Astrocyte of the cerebellum (primary cell): ENCODE results near the gene CGB7.

Source experiments
- DNase-seq: peaks from one replicate; pipeline ENCODE4 v3.0.0-alpha.2; 2011; ENCODE audit warnings: low read depth
- H3K4me3 ChIP-seq: 2 replicates; pipeline ENCODE4 v1.5.1; 2011; ENCODE audit warnings: mild to moderate bottlenecking, low read depth, low read length, moderate library complexity
- CTCF ChIP-seq: IDR thresholded peaks from 2 replicates; pipeline ENCODE4 v1.5.1; 2012; ENCODE audit warnings: low read length, low read depth, moderate library complexity, mild to moderate bottlenecking; ENCODE audit errors: missing control alignments
- in situ Hi-C: cut with HindIII; loops from 2 replicates; pipeline ENCODE4 v1.10.0; 2017; ENCODE audit warnings: low sequenced_read_pairs

CGB7 gene

DNA sequence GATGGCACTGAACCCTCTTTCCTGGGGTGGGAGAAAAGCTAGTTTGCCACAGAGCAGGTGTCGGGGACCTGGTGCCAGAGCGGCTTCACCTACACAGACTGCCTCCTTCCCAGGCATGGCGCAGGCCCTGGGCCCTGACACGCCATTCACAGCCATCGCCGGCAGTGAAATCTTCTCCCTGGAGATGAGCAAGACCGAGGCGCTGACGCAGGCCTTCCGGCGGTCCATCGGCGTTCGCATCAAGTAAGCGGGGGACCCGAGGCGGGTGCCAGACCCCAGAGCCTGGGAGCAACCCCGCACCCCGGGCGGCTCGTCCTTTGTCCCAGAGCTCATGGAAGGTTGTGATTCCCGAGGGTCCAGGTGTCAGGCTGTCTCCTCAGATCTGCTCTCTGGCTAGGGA lies 50.6 kb downstream of the CGB7 start:
- DNase-seq = no peak
- in situ Hi-C loops = no loop called here
- no peak overlapping the region for H3K4me3 ChIP-seq
- TF ChIP-seq CTCF = no peak

- H3K4me3 ChIP-seq = no peak overlapping the region
- in situ Hi-C loops = no loop called here
- no peak for TF ChIP-seq CTCF
- no peak for DNase-seq
Measured at GRCh38 chr19:49004964-49005614, 52.5 kb downstream of the CGB7 start.
